SH-SY5Y (cell line): ENCODE data around the gene ZBED6.

ENCODE experiments used
- GATA2 ChIP-seq: IDR thresholded peaks from 2 replicates; pipeline ENCODE4 v1.6.1; 2011; ENCODE audit warnings: mild to moderate bottlenecking, low read depth, low read length
- GATA3 ChIP-seq: IDR thresholded peaks from 2 replicates; pipeline ENCODE4 v1.6.1; 2011; ENCODE audit warnings: low read depth, mild to moderate bottlenecking, low read length, moderate library complexity

Gene ZBED6

DNA sequence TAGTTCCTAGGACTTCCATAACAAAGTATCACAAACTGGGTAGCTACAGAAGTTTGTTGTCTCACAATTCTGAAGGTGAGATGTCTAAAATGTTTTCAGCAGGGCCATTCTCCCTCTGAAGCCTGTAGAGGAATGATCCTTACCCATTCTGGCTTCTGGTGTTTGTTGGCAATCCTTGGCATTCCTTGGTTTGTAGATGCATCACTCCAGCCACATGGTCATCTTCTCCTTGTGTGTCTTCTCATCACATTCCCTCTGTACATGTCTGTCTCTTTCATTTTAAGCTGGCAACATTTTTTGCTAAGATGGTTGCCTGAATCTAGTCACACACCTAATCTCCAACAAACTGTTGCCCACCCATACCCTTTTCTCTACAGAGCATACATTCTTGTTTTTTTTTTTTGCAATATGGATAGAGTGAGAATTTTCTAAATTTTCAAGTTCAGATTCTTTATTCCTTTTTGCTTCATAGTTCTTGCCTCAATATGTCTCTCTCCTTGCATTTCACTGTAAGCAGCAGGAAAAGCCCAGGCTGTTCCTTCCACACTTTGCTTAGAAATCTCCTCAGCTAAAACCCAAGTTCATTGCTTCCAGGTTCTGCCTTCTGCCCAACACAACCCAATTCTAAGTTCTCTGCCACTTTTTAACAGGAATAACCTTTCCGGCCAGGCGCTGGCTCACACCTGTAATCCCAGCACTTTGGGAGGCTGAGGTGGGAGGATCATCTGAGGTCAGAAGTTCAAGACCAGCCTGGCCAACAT lies 18.3 kb downstream of the ZBED6 start:
- no peak for TF ChIP-seq GATA3
- TF ChIP-seq GATA2: no peak

DNA sequence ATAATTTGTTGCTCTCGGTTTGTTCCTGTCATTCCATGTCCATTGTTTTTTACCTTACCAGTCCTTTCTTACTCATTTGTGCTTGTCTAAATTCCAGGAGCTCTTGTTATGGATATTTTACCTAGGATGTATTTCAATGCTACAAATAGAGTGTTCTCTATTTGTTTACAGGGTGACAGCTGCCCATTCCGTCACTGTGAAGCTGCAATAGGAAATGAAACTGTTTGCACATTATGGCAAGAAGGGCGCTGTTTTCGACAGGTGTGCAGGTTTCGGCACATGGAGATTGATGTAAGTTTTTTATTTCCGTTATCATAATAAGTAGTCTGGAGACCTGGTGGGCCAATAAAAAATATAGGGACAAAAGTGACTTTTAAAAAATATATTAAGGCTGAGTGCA lies 23.0 kb downstream of the ZBED6 start:
- TF ChIP-seq GATA2 (no peak), GATA3 (no peak)

DNA sequence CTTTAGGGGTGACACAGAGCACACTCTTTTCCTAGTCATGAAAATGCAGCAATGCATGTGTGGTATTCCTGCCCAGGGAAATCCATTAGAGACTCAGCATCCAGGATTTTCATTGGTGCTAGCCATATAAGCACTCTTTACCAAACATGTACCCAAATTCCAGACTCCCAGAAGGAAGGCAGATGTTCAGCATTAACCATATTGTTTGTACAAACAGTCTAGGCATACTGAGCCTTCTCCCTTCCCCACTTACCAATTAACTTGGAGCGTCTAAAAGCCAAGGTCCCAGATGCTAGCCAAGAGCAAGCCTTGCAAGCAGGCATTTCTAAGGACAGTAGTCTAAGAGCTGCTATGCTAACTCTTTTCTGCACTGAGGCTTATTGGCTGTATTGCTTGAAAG lies 27.9 kb downstream of the ZBED6 start:
- TF ChIP-seq GATA3 (no peak), GATA2 (no peak)

DNA sequence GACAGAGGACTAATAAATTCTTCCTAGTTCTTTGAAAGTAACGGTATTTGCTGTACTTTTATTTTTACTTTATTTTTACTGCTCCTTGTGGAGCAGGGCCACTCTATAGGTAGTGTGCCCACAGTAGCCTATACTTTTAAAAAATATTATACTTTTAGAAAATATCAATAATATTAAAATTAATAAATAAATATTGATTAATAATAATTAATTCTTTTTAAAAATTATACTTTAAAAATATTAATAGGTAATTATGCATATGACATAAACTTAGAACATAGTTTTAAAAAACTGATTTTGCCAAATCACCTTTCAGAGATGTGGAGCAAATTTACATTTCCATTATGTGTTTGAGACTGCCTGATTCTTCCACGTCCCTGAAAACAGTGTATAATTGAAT lies 30.8 kb downstream of the ZBED6 start:
- TF ChIP-seq GATA2 (no peak), GATA3 (no peak)

DNA sequence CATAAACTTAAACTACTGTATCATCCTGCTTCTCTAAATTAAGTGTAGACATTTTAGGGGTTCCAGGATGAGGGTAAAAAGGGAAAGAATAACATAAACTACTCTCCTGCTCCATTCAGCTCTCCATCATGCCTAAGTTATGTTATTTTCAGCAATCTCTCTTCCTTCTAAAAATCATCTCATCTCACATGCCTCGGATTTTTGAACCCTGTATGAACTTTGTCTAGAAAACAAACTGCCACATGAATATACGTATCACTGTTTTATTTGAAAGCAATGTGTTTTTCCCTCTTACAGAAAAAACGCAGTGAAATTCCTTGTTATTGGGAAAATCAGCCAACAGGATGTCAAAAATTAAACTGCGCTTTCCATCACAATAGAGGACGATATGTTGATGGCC lies 32.6 kb downstream of the ZBED6 start:
- TF ChIP-seq GATA2 (no peak), GATA3 (no peak)

DNA sequence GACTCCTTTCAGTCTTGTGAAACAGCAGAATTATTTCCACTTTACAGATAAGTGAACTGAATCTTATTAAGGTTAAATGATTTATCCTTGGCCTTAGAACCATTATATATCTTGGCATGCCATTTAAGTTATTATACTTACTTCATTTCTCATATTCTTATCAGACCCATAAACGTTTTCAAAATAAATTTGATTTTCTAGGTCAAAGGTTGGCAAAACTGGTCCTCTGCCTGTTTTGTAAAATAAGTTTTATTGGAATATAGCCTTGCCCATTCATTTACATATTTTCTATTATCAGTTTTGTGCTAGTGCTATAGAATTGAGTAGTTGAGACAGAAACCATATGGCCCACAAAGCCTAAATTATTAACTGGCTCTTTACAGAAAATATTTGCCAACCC lies 33.1 kb downstream of the ZBED6 start:
- TF ChIP-seq GATA2 (no peak), GATA3 (no peak)

DNA sequence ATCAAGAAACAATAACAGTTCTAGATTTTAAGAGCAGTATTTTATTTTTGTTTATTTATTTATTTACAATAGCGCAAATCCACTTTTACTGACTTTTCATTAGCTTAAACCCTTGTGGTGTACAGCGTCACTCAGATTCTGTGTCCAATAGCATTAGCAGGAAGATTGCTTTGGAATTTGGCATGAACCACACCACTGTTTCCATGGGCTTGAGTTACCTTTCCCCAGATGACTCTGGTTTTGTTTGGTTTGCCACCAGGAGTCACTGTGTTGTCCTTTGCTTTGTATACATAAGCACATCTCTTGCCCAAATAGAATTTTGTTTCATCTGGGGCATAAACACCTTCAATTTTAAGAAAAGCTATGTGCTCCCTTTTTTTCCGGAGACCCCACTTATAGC lies 40.1 kb downstream of the ZBED6 start:
- TF ChIP-seq GATA3 (no peak), GATA2 (no peak)

DNA sequence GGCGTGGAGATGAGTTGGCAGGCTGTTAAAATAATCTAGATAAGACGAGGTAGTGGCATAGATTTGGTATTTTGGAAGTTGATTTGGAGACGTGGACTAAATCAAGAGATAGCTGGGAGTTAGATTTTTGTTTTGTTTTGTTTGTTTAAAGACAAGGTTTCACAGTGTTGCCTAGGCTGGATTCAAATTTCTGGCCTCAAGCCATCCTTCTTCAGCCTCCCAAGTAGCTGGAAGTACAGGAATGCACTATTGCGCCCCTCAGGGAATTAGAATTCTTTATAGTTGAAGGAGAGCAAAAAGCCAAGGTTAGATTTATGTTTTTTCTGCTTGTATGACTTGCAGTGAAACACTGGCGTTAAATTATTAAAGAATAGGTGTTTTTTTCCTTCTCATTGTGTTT lies 43.7 kb downstream of the ZBED6 start:
- TF ChIP-seq GATA3 (no peak), GATA2 (no peak)

DNA sequence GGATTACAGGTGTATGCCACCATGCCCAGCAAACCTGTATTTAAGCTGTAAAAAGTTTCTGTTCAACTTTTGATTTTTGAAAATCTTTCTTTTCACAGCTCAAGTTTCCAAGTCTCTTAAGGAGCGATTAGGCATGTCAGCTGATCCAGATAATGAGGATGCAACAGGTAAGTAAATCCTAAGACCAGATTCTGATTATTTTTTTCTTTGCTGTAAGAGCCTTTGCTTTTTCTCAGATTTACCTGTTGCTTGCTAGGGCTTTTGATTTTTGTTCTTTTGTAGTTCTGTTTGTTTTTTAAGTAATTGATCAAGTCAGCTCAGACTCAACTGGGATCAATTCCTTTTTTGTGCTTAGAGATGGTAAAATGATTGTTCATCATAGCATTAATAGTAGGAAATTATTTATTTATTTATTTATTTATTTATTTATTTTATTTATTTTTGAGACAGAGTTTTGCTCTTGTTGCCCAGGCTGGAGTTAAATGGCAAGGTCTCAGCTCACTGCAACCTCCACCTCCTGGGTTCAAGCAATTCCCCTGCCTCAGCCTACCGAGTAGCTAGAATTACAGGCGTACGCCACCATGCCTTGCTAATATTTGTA lies 44.9 kb downstream of the ZBED6 start:
- TF ChIP-seq GATA2: no peak
- no peak for TF ChIP-seq GATA3

DNA sequence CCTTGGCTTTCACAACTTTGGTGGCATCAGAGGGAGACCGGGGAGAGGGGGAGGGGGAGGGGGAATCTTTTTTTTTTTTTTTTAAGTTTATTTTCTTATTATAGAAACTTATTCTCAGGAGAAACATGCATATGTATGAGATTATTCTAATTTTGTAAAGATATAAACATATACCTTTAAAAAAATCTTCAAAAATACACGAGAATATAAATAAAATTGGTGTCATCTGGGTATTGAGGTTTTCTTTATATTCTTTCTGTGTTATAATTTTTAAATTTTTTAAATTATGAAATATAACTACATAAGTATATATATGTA lies 47.1 kb downstream of the ZBED6 start:
- TF ChIP-seq GATA3 (no peak), GATA2 (no peak)

DNA sequence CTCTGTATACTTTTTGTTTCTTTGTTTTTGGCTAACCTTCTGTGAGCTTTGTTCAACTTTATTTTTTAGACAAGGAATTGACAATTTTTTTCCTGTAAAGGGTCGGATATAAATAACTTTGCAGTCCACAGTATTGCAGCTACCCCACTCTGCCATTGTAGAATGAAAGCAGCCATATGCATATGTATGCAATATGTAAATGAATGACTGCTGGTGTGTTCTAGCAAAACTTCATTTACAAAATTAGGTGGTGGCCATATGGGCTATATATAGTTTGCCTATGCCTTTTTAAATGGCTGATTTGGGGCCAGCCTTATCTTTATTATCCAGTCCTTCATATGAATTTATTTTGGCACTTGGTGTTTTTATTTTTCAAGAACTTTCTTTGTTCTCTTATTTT lies 48.0 kb downstream of the ZBED6 start:
- TF ChIP-seq GATA2 (no peak), GATA3 (no peak)
